ENCODE measurements around the gene RTCA.
"Not testable (repeated sequence)": the region's sequence is repeated elsewhere in the genome, so short reads cannot be mapped to it uniquely, and the experiment has no call there.

RTCA gene

DNA sequence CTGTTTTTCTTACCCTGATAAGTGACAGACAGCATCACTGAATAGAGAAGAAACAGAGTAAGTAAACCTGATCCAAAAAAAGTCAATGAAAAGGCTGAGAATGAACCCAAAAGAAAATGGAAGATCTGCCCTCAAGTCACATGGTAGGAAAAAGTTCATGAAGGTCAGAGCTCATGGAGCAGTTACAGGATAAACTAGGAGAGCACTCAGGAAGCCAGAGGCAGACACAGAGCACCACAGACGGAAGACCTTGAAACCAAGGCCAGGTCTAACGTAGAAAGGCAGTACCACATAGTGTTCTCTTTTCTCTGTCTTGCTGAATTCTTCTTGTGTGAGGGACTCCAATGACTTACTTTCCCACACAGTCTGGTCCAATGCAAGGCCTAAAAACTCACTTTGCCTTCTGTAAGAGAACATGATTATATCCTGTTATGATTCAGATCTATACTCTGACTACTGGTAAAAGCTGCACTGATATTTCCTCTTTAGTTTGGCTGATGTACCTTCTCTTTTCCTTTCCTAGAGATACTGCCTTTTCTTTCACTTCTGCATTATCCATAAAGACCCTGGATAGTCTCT lies 40.8 kb downstream of the RTCA start:
- no peak for DNase-seq

GRCh38 chr1:100308777-100309176 lies 42.8 kb downstream of the RTCA start:
- DNase-seq: no peak

- no peak for DNase-seq
These were observed 43.8 kb downstream of the RTCA start for GRCh38 chr1:100309863-100310262.

DNA sequence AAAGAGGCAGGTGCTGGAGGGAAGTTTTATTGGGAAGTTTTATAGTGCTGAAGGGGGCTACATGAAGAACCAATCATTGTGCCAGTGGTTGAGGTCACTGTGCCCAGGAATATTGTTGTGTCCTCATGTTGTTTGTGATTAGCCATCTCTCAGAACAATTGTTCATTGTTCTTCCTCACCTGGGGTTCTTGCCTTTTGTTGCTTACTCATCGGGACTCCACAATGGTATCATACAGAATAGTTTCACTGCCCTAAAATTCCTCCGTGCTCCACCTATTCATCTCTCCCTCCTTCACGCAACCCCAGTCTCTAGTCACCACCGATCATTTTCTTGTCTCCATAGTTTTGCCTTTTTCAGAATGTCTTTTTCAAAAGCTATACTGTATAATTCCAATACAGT lies 47.4 kb downstream of the RTCA start:
- DNase-seq: no peak

DNA sequence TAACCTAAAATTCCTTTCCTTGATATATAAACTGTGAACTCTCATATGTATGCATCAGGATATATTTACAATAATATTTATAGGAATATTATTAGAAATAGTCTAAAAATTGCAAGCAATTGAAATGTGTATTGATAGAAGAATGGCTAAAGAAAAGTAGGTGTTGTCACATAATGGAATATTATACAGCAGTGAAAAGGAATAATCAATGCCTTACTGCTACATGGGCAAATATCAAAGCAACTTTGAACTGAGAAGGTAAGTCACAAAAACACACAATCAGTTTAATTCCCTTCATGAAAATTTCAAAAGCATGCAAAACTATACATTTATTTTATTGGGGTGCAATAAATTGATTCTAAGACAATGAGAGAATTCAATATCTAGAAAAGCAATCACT lies 50.6 kb downstream of the RTCA start:
- no peak for DNase-seq

DNA sequence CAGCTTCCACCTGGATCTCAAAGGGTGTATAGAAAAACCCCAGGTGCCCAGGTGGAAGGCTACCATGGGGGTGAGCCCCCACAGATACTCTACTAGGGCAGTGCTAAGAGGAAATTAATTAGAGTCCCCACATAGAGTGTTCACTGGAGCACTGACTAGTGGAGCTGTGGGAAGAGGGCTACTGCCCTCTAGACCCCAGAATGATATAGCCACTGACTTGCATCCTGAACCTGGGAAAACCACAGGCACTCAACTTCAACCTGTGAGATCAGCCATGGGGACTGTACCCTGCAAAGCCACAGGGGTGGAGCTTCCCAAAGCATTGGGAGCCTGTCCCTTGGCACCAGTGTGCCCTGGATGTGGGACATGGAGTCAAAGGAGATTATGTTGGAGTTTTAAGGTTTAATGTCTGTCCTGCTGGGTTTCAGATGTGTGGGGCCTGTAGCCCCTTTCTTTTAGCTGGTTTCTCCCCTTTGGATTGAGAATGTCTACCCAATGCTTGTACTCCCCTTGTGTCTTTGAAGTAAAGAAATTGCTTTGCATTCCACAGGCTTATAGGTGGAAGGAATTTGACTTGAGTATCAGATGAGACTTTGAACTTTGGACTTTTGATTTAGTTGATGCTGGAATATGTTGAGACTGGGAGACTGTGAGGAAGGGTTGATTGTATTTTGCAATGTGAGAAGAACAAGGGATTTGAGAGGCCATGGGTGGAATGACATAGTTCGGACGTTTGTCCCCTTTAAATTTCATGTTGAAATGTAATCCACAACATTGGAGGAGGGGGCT lies 54.5 kb downstream of the RTCA start:
- no peak for DNase-seq

GRCh38 chr1:100321100-100321493 lies 55.1 kb downstream of the RTCA start:
- DNase-seq: no peak

DNA sequence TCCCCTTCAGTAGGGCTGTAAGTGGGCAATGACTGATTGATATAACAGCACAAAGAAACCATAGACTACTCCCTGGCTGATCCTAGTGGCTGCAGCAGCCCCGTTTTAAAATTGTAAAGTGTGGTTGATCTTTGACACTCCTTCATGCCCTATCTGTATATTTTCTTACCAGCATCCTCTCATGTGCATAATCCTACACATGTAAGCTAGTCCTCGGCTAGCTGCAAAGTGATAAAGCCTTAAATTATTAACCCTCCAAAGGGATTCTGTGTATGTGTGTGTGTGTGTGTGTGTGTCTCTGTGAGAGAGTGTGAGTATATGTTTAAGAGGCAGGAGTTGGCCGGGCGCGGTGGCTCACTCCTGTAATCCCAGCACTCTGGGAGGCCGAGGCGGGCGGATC lies 55.5 kb downstream of the RTCA start:
- no peak for DNase-seq

GRCh38 chr1:100322436-100323211 lies 56.6 kb downstream of the RTCA start:
- no peak for DNase-seq

DNA sequence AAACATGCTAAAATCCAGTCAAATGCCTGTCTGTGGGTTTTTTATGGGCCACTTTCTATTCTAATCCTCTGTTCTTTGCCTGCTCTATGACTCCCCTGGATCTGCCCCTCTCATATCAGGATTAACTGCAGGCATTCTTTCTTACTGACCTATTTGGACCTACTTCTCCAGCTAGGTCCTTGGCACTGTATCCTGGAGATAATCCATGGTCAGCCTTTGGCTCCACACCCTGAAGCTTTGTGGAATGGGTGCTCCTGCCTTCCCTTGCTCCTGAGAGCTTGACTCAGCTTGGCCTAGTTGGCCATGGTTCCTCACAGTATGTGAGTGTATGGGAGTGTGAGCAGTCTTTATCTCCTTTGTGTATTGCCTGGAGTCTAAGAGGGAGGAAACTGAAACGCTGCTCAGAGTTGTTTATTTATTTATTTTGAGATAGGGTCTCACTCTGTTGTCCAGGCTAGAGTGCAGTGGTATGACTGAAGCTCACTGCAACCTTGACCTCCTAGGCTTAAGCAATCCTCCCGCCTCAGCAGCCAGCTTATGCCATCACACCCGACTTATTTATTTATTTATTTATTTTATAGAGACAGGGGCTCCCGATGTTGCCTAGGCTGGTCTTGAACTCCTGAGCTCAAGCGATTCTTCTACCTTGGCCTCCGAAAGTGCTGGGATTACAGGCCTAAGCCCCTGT lies 57.5 kb downstream of the RTCA start:
- DNase-seq: peak in 1 of 56 donors; percentile 2

GRCh38 chr1:100325415-100326324 lies 59.7 kb downstream of the RTCA start:
- no peak for DNase-seq

GRCh38 chr1:100326325-100326670 lies 60.3 kb downstream of the RTCA start:
- not testable (repeated sequence) for DNase-seq

GRCh38 chr1:100328133-100328532 lies 62.1 kb downstream of the RTCA start:
- DNase-seq: no peak

DNA sequence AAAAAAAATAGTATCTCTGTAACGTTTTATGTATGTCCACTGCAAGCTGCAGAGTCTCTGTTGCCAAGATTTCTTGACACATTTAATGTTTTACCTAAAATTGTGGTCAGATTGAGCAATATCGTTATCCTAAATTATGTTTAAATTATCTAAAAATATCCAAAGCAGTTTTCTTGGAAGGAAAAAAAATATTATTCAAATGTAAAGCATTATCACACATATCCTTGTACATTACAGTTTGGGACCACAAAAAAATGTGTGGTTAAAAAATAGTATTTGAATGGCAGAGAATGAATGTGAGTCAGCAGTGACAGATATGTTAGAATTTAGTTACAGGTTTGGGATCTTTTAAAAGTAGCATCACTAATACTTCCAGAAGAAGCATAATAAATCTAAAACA lies 65.1 kb downstream of the RTCA start:
- DNase-seq: not testable (repeated sequence)

- no peak for DNase-seq
These were observed 66.3 kb downstream of the RTCA start for GRCh38 chr1:100332331-100332730.

GRCh38 chr1:100335436-100335835 lies 69.4 kb downstream of the RTCA start:
- DNase-seq: no peak

DNA sequence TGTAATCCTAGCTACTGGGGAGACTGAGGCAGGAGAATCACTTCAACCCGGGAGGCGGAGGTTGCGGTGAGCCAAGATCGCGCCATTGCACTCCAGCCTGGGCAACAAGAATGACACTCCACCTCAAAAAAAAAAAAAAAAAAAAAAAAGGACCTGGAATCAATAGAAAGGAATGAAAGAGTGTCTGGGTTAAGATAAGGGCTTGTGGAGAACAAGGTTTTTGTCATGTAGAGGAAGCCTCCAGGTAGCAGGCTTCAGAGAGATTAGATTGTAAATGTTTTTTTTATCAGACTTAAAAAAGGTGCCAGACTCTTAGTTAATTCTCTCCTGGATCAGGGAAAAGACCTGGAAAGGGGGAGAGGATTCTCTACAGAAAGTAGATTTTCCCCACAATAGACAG lies 71.9 kb downstream of the RTCA start:
- DNase-seq: not testable (repeated sequence)

DNA sequence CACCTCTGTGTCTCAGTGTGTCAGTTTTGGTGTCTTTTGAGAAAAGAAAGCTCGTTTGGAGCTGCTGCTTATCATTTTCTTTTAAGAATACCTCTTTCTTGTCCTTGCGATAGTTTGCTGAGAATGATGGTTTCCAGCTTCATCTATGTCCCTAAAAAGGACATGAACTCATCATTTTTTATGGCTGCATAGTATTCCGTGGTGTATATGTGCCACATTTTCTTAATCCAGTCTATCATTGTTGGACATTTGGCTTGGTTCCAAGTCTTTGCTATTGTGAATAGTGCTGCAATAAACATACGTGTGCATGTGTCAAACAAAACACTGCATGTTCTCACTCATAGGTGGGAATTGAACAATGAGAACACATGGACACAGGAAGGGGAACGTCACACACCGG lies 73.7 kb downstream of the RTCA start:
- DNase-seq: not testable (repeated sequence)

- no peak for DNase-seq
These were observed 74.5 kb downstream of the RTCA start for GRCh38 chr1:100340494-100340893.

- no peak for DNase-seq
These were observed 76.3 kb downstream of the RTCA start for GRCh38 chr1:100342348-100342747.

Data from amygdala (tissue), 56 donors.